AG04449 (cell line): ENCODE data around the gene METTL22.

Experiments used
- CTCF ChIA-PET: fragments of 350-600 bp; formaldehyde crosslinking; extraction: SDS; loops from one replicate; lab custom pipeline; 2021; ENCODE audit warnings: antibody characterized with exemption; lab: Yijun Ruan, JAX
- POLR2A ChIA-PET: fragments of 400-600, 350-600 bp; formaldehyde crosslinking; extraction: SDS; loops from one replicate; lab custom pipeline; 2020; ENCODE audit warnings: antibody characterized with exemption, inconsistent platforms; lab: Yijun Ruan, JAX
- DNase-seq: peaks from one replicate; pipeline ENCODE4 v3.0.0-alpha.2; 2010; ENCODE audit warnings: low read depth, low spot score
- H3K4me3 ChIP-seq: 2 replicates; pipeline ENCODE4 v1.5.1; 2011; ENCODE audit warnings: low read depth, mild to moderate bottlenecking, control low read depth, low read length
- TF ChIP-seq, protein P1 (sequence below): IDR thresholded peaks from one replicate; pipeline ENCODE4 v1.5.1; 2011; ENCODE audit warnings: mild to moderate bottlenecking, moderate library complexity, low read length, control low read depth, inconsistent platforms; ENCODE audit not compliant: insufficient read depth; ENCODE audit errors: missing control alignments

METTL22 gene

DNA sequence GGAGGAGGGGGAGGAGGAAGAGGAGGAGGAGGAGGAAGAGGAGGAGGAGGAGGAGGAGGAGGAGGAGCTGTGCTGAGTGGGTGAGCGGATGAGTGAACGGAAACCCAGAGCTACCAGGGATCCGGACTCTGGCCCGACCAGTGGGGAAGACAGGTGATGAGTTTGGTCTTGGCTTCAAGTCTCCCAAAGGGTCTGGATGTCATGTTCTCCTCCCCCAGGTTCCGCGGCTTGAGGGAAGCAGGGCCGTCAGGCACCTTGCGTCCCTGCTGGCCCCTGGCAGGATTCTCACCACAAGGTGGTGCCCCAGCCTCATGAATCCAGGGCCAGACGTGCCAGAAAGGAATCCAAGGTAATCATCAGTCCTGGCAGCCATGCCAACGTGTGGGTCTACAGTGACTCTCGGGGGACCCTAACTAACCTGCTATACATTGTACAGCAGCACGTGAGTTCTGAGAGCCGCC, 39.4 kb downstream of the METTL22 start:
- TF ChIP-seq, protein P1, sequence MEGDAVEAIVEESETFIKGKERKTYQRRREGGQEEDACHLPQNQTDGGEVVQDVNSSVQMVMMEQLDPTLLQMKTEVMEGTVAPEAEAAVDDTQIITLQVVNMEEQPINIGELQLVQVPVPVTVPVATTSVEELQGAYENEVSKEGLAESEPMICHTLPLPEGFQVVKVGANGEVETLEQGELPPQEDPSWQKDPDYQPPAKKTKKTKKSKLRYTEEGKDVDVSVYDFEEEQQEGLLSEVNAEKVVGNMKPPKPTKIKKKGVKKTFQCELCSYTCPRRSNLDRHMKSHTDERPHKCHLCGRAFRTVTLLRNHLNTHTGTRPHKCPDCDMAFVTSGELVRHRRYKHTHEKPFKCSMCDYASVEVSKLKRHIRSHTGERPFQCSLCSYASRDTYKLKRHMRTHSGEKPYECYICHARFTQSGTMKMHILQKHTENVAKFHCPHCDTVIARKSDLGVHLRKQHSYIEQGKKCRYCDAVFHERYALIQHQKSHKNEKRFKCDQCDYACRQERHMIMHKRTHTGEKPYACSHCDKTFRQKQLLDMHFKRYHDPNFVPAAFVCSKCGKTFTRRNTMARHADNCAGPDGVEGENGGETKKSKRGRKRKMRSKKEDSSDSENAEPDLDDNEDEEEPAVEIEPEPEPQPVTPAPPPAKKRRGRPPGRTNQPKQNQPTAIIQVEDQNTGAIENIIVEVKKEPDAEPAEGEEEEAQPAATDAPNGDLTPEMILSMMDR = peak; percentile 88
- POLR2A ChIA-PET = no interaction called here
- peak; percentile 9 for DNase-seq
- peak overlapping the region; percentile 20; the same call in 1 of the 2 replicates for H3K4me3 ChIP-seq
- CTCF ChIA-PET = interaction anchor here (0.8 to 16.1 kb wide), 15 partner anchors 10 to 348 kb away, joined by 3 to 342 read pairs (median 5); partner anchors contain the start of genes ABAT, CARHSP1, LITAFD and PMM2

- no peak for DNase-seq
- TF ChIP-seq, protein P1 = no peak
- H3K4me3 ChIP-seq = no peak overlapping the region
- ChIA-PET CTCF (interaction anchor here (0.9 to 16.1 kb wide), 18 partner anchors 8 to 373 kb away, joined by 3 to 342 read pairs (median 4); partner anchors contain the start of genes ABAT, CARHSP1, LITAFD and PMM2), POLR2A (no interaction called here)
Measured at GRCh38 chr16:8661703-8662102, 40.2 kb downstream of the METTL22 start.

- no peak for DNase-seq
- CTCF ChIA-PET = interaction anchor here (0.8 to 16.1 kb wide), 9 partner anchors 9 to 217 kb away, joined by 3 to 342 read pairs (median 8); partner anchors contain the start of genes ABAT, LITAFD, PMM2 and TMEM186
- H3K4me3 ChIP-seq = no peak overlapping the region
- TF ChIP-seq, protein P1 = no peak
- POLR2A ChIA-PET = no interaction called here
Measured at GRCh38 chr16:8663192-8664089, 41.9 kb downstream of the METTL22 start.

DNA sequence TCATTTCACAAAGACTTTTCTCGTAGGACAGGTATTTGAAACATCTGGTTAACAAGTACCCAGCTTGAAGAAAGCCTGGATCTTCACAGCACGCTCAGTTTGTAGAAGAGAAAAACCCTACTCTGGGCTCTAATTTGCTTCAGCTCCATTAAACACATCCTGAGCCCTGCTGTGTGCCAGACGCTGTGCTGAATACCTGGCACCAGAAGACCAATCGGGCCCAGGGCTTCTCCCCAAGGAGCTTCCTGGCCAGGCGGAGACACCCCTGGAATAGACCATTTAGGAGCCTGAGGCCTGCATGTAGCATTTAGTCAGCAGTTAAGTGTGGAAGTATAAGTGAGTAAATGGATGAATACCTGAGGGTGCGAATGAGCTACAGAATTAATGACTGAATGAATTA, 44.0 kb downstream of the METTL22 start:
- H3K4me3 ChIP-seq = no peak overlapping the region
- DNase-seq = no peak
- ChIA-PET CTCF (interaction anchor here (1.5 to 16.1 kb wide), 5 partner anchors 9 to 343 kb away, joined by 4 to 342 read pairs (median 8); partner anchors contain the start of genes LITAFD, PMM2 and TMEM186), POLR2A (no interaction called here)
- TF ChIP-seq, protein P1 = no peak

DNA sequence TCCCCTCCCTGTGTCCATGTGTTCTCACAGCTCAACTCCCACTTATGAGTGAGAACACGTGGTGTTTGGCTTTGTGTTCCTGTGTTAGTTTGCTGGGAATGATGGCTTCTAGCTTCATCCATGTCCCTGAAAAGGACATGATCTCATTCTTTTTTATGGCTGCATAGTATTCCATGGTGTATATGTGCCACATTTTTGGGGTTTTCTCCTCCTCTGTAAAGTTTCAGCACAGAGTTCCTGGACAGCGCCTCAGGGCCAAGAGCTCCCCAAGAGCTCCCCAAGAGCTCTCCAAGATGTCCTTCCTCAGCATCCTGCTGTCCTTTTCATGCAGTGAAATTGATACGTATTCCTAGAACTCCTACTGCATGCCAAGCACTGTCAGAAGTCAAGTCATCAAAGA, 46.0 kb downstream of the METTL22 start:
- H3K4me3 ChIP-seq = no peak overlapping the region
- TF ChIP-seq, protein P1 = no peak
- ChIA-PET POLR2A (no interaction called here), CTCF (interaction anchor here (0.7 to 3.0 kb wide), 5 partner anchors 9 to 212 kb away, joined by 3 to 15 read pairs (median 4); no protein-coding TSS in a partner anchor)
- DNase-seq = no peak

DNA sequence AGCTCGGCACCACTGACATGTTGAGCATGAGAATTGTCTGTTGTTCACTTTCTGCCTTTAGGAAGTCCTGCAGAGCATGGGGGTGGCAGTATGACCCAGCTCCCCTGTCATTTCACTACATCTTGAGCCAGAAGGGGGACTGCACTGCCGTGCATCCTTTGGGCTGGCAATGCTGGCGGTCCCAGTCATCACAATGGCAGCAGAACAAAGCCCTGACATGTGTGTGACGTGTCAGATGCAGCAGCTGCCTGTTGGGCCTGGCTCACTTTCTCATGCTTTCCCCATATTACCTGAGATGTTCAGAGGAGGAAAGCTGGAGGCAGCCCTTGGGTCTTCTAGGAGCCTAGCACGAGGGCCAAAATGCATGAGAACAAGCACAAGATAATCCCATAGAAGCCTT, 46.6 kb downstream of the METTL22 start:
- no peak overlapping the region for H3K4me3 ChIP-seq
- CTCF ChIA-PET = interaction anchor here (1.2 to 3.0 kb wide), 4 partner anchors 10 to 212 kb away, joined by 4 to 15 read pairs (median 8); no protein-coding TSS in a partner anchor
- TF ChIP-seq, protein P1 = no peak
- DNase-seq = no peak
- POLR2A ChIA-PET = no interaction called here
